ENCODE results near the gene PITPNM3. TPM values are rescaled to one million over a fixed set of nuclear protein-coding genes. Genes with fewer than 3 reads are reported as not detected.

PITPNM3 gene
- total RNA-seq, 2 experiments from 2014 or later: 0.53 to 0.63 TPM

DNA sequence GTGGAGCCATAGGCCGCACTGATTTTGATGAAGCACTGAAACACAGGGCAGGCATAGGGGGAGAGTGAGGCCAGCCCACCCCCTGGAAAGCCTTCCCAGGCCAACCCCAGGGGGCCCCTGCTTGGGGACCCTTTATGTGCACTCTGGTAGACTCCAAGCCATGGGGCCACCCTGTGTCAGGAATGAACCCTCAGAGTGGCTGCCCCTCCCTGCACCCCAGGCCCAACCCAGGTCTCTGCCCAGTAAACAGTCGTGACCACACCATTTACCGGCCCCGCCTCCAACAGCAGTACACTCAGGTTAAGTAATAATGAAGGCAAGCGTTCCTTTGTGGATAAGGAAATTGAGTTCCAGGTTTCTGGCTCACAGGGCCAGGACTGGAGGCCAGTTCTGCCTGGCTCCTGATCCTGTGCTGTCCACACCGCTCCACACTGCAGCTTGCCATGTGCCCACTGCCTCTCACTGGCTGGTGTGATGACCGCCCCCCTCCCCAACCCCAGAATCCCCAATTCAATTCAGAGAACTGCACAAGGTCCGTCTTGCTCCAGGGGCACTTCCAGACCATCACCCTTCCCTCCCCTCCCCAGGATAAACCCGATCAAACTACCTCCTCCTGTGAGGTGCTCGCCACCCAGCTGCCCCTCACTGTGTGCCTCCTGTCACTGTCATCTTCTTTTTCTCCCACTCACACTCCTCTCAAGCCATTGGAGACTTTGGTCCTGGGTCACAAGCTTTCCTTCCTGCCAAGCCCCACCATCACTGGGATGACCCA lies 98.5 kb downstream of the PITPNM3 start:
- no peak overlapping the region for H3K27ac Mint-ChIP-seq
- CTCF ChIA-PET: no interaction called here
- H3K9me3 Mint-ChIP-seq: no peaks in the 10 kb centered on the region
- no peak for DNase-seq
- peaks cover 20% of the 10 kb centered on the region for H3K27me3 Mint-ChIP-seq
- POLR2A ChIA-PET: no interaction called here
- H3K36me3 Mint-ChIP-seq (ENCODE audit: low read depth): no peaks in the 10 kb centered on the region
- H3K4me1 Mint-ChIP-seq: peaks cover 31% of the 10 kb centered on the region
- no peak overlapping the region for H3K4me3 Mint-ChIP-seq

DNA sequence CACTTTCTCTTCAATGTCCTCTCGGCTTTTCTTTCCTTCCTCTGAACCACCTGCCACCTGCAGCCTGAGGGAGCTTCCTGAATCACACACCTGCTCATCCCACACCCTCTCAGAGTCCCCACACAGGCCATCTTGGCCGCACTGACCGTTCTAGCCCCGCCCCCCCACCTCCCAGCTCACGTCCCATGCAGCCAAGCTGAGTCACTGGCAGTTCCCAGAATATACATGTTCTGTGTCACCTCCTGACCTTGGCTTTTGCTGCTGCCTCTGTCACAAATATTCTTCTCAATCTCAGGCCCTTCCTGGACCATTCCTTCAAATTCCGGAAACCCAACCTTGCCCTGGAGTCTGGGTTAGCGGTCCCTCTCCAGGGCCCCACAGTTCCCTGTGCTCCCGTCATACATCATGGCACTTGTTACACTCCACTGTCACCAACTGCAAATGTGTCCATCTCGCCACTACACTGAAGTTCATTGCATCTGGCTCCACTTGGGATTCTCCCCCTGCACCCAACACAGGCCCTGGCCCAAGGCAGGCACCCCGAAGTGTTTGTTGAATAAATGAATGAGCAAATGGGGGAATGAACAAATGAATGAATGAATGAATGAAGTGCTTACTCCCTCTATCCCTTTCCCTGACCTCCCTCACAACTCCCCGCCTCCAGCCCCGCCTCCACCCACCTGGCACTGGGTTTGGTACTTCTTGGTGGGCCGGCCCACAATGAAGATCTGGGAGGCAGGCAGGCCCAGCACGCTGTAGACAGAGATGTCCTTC lies 99.3 kb downstream of the PITPNM3 start:
- no peak for DNase-seq
- no peaks in the 10 kb centered on the region for H3K36me3 Mint-ChIP-seq (ENCODE audit: low read depth)
- H3K4me3 Mint-ChIP-seq: no peak overlapping the region
- peaks cover 20% of the 10 kb centered on the region for H3K27me3 Mint-ChIP-seq
- ChIA-PET CTCF (no interaction called here), POLR2A (no interaction called here)
- H3K4me1 Mint-ChIP-seq: peaks cover 27% of the 10 kb centered on the region
- H3K9me3 Mint-ChIP-seq: no peaks in the 10 kb centered on the region
- H3K27ac Mint-ChIP-seq: no peak overlapping the region

DNA sequence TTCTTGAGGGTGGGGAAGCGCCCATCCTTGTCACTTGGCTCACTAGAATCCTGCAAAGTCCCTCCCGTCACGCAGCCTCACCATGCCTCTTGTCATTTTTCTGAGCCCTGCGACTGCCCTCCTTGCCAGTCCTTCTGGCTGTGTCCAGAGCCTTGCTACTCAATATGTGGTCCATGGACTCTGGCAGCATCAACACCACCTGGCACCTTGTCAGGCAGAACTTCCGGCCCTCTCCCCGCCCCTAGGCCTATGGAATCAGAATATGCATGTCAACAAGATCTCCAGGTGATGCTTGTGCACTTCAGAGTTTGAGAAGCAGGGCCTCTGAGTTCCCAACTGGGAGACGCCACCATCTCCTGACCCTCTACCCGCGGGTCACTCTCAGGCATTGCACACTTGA lies 100.0 kb downstream of the PITPNM3 start:
- no peak for DNase-seq
- ChIA-PET POLR2A (no interaction called here), CTCF (no interaction called here)
- no peaks in the 10 kb centered on the region for H3K36me3 Mint-ChIP-seq (ENCODE audit: low read depth)
- peaks cover 20% of the 10 kb centered on the region for H3K27me3 Mint-ChIP-seq
- H3K4me1 Mint-ChIP-seq: peaks cover 19% of the 10 kb centered on the region
- H3K27ac Mint-ChIP-seq: no peak overlapping the region
- H3K4me3 Mint-ChIP-seq: no peak overlapping the region
- no peaks in the 10 kb centered on the region for H3K9me3 Mint-ChIP-seq

DNA sequence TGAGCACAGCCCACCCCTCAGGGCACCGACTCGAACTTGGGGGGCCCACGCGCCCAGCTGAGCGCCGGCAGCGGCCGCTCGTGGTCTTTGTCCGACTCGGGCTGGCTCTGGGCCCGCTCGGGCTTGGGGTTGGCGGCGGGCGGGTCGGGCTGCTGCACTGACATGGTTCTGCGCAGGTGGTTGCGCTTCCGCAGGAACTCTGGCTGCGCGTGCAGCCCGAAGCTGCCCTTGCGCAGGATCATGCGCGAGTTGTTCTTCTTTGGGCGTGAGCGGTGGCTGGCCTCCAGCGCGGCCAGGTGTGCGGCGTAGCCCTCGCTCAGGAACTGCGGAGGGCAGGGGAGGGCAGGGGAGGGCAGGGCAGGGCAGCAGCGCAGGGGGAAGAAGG lies 101.0 kb downstream of the PITPNM3 start:
- Mint-ChIP-seq H3K4me3 (no peak overlapping the region), H3K27me3 (peaks cover 20% of the 10 kb centered on the region), H3K4me1 (peaks cover 14% of the 10 kb centered on the region), H3K36me3 (ENCODE audit: low read depth) (no peaks in the 10 kb centered on the region), H3K27ac (no peak overlapping the region), H3K9me3 (no peaks in the 10 kb centered on the region)
- DNase-seq: peak; percentile 28
- POLR2A ChIA-PET: interaction anchor here (0.6 to 0.9 kb wide), 2 partner anchors 9 to 167 kb away, joined by 3 read pairs; no protein-coding TSS in a partner anchor
- CTCF ChIA-PET: no interaction called here

DNA sequence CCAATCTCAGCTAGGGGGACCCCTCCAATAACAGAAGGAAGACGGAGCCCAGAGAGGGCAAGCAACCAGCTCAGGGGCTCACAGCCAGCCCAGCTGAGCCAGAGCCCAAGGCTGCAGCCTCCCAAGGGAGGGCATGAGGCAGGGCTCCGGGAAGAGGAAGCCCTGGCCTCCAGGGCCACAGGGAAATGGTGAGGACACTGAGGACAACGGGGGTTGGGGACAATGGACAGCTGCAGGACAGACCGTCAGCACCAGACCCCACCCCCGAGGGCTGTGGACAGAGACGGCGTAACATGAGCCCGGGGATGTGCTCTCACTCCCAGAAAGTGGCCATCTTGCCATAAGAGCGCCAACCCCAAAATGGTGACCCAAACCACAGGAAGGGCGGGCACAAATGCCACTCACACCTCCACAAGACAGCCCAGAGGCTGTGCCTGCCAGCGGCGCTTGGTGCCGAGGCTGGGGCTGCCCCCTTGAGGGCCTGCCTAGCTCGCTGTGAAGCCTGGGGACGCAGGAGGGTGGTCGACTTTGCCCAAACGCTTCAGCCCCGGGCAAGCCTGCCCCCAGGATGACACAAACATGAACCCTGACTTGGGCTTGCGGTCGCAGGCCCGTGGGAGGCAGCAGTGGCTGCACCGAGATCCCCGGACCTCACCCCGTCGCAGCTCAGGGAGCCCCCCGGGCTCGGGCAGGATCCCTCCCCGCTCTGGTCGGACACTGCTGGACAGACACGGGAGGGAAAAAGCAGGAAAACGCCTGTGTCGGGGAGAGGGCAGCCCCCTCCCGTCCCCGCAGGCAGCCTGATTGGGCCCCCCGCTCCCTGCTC lies 101.6 kb downstream of the PITPNM3 start:
- POLR2A ChIA-PET: interaction anchor here (0.9 kb wide), 1 partner anchor 168 kb away, joined by 3 read pairs; no protein-coding TSS in a partner anchor
- H3K36me3 Mint-ChIP-seq (ENCODE audit: low read depth): peaks cover 4% of the 10 kb centered on the region
- CTCF ChIA-PET: no interaction called here
- no peak for DNase-seq
- H3K4me1 Mint-ChIP-seq: peaks cover 12% of the 10 kb centered on the region
- peaks cover 20% of the 10 kb centered on the region for H3K27me3 Mint-ChIP-seq
- no peaks in the 10 kb centered on the region for H3K9me3 Mint-ChIP-seq
- H3K27ac Mint-ChIP-seq: no peak overlapping the region
- no peak overlapping the region for H3K4me3 Mint-ChIP-seq

DNA sequence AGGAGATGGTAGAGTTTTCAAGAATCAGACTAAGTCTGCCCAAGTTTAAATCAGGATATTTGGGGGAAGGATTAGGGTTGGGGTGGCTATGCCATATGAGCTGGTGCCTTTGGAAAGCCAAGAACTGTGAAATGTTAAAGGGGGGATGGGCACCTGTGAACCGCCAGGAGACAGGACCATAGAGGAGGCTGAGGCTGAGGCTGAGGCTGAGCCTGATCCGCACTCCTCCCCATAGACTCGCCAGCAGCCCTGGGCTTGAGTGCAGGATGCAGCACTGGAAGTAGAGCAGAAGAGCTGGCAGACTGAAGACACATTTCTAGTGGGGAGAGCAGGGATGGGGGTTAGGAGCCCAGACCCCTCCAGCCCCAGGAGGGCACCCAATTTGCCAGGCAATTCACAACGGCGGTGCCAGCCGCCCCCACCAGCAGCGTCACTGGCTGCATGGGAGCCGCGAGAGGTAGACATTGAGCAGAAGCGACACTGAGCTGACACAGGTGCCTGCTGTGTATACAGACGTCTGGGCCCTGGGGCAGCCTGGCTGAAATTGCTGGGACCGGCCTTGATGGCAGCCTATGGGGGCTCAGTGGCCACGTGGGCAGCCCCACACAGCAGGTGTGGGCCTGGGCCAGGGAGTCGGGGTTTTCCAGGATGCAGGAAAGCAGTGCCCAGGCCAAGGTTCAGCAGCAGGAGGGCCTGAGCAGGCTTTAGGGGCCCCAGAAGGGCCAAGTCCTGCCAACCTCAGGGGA lies 102.9 kb downstream of the PITPNM3 start:
- Mint-ChIP-seq H3K4me1 (peaks cover 12% of the 10 kb centered on the region), H3K27ac (no peak overlapping the region), H3K4me3 (no peak overlapping the region), H3K36me3 (ENCODE audit: low read depth) (peaks cover 6% of the 10 kb centered on the region), H3K9me3 (no peaks in the 10 kb centered on the region), H3K27me3 (peaks cover 20% of the 10 kb centered on the region)
- ChIA-PET CTCF (no interaction called here), POLR2A (interaction anchor here (1.0 kb wide), 1 partner anchor 10 kb away, joined by 6 read pairs; no protein-coding TSS in a partner anchor)
- no peak for DNase-seq

DNA sequence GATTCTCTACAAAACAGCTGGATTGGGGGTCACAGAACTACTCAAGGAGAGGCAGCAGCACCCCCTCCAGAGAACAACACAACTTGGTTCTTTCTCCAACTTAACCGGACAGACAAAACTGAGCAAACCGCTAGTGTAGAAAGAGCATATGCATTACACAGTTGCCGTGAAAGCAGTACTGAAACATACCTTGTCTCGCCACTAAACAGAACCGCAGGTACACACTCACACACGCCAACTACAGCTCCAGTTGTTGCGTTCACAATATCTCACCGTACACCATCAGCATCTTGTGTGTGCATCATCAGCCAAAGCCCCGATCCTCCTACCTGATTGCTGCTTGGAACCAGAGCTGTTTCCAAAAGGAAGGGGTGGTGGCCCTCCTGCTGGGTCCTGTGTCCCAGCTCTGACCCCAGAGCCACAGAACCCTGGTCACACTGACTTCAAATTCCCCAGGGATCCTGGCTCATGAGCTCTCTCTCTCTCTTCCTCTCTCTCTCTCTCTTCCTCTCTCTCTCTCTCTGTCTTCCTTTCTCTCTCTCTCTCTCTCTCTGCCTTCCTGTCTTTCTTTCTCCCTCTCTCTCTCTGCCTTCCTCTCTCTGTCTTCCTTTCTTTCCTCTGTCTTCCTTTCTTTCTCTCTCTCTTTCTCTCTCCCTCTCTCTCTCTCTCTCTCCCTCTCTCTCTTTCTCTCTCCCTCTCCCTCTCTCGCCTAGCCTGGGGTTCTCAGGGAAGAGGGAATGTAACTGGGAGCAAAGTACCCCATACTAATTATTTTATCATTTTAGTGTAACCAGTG lies 103.7 kb downstream of the PITPNM3 start:
- Mint-ChIP-seq H3K27me3 (peaks cover 20% of the 10 kb centered on the region), H3K36me3 (ENCODE audit: low read depth) (peaks cover 8% of the 10 kb centered on the region), H3K4me3 (no peak overlapping the region), H3K27ac (no peak overlapping the region), H3K9me3 (no peaks in the 10 kb centered on the region), H3K4me1 (peaks cover 12% of the 10 kb centered on the region)
- CTCF ChIA-PET: interaction anchor here (1.0 kb wide), 1 partner anchor 17 kb away, joined by 3 read pairs; no protein-coding TSS in a partner anchor
- no peak for DNase-seq
- POLR2A ChIA-PET: interaction anchor here (1.0 to 1.2 kb wide), 2 partner anchors 9 to 10 kb away, joined by 3 to 6 read pairs; partner anchors contain the start of gene PIMREG

DNA sequence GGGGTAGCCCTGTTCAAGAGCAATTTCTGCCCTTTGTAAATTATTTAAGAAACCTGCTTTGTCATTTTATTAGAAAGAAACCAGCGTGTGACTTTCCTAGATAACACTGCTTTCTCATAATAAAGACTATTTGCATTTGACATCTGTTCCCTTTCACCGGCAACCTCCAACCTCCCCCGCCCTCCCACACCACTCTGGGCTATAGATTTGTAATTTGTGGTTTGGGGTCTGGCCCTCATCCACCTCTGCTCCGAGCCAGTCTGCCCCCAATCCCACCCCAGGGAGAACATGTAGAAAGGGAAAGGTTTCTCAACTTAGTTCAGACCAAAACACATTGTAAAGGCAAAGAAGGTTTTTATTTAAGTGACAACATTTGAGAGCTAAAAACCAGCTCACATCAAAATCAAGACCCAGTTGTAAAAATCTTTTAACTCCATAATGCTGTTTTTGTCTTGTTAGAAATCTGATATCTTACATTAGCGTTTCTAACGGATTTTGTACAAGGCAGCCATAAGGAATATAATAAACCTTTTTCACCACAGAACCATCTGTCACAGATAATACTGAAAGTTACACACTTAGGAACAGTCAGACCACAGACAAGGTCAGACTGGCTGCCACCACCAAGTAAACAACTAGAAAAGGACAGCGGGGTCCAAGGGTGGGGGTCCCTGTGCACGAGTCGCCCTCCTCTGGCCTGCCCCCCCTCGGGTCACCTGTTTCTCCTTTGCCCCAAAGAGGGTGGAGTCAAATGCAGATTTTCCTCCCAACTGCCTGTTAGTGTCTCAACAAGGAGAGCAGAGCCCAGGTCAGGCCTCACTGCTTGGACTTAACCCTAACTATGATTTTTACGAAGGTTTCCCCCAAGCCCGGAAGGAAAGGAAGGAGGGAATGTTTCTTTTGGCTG lies 105.2 kb downstream of the PITPNM3 start:
- Mint-ChIP-seq H3K36me3 (ENCODE audit: low read depth) (peaks cover 8% of the 10 kb centered on the region), H3K4me3 (no peak overlapping the region), H3K9me3 (no peaks in the 10 kb centered on the region), H3K27me3 (peaks cover 14% of the 10 kb centered on the region), H3K27ac (no peak overlapping the region), H3K4me1 (peaks cover 3% of the 10 kb centered on the region)
- ChIA-PET POLR2A (no interaction called here), CTCF (interaction anchor here (1.0 kb wide), 1 partner anchor 22 kb away, joined by 3 read pairs; no protein-coding TSS in a partner anchor)
- DNase-seq: no peak

DNA sequence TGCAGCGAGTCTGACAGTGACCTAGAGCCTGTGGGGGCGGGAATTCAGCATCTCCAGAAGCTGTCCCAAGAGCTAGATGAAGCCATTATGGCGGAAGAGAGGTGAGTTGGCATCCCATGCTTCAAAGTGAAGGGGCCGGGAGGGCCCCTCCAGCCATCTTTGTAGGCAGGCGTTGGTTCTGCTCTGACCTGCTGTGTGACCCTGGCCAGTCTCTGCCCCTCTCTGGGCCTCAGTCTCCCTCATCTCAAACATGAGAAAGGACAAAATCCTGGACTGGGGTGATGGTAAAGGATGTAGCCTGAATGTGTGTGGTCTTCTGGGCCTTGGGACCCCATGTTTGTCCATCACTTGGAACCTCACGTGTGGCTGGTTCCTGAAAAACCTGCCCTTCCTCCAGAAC lies 107.0 kb downstream of the PITPNM3 start:
- Mint-ChIP-seq H3K36me3 (ENCODE audit: low read depth) (peaks cover 9% of the 10 kb centered on the region), H3K9me3 (no peaks in the 10 kb centered on the region), H3K27me3 (peaks cover 9% of the 10 kb centered on the region), H3K4me3 (no peak overlapping the region), H3K4me1 (peaks cover 10% of the 10 kb centered on the region), H3K27ac (no peak overlapping the region)
- CTCF ChIA-PET: interaction anchor here (1.4 kb wide), 1 partner anchor 13 kb away, joined by 5 read pairs; no protein-coding TSS in a partner anchor
- no peak for DNase-seq
- POLR2A ChIA-PET: no interaction called here

DNA sequence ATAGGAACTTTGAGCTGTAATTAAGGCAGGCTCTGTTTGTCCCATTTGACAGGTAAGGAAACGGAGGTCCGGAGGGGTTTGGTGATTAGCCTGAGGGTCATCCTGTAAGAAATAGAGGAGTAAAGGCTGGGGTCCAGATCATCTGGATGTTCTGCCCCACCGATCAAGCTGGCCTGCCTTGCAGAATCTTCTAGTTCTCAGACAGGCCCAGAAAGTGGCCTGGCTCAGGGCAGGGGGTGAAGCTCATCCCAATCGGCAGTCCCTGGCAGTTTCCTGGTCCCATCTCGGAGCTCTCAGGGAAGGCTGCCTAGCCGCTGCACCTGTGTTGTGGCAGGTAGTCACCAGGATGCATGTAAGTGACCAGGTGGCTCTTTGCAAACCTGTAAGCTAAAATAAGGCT lies 107.9 kb downstream of the PITPNM3 start:
- no peak overlapping the region for H3K4me3 Mint-ChIP-seq
- H3K27ac Mint-ChIP-seq: no peak overlapping the region
- ChIA-PET CTCF (interaction anchor here (0.6 to 1.0 kb wide), 4 partner anchors 17 to 858 kb away, joined by 3 to 4 read pairs (median 3); no protein-coding TSS in a partner anchor), POLR2A (no interaction called here)
- peaks cover 3% of the 10 kb centered on the region for H3K27me3 Mint-ChIP-seq
- no peak for DNase-seq
- no peaks in the 10 kb centered on the region for H3K9me3 Mint-ChIP-seq
- H3K4me1 Mint-ChIP-seq: peaks cover 13% of the 10 kb centered on the region
- H3K36me3 Mint-ChIP-seq (ENCODE audit: low read depth): peaks cover 10% of the 10 kb centered on the region

DNA sequence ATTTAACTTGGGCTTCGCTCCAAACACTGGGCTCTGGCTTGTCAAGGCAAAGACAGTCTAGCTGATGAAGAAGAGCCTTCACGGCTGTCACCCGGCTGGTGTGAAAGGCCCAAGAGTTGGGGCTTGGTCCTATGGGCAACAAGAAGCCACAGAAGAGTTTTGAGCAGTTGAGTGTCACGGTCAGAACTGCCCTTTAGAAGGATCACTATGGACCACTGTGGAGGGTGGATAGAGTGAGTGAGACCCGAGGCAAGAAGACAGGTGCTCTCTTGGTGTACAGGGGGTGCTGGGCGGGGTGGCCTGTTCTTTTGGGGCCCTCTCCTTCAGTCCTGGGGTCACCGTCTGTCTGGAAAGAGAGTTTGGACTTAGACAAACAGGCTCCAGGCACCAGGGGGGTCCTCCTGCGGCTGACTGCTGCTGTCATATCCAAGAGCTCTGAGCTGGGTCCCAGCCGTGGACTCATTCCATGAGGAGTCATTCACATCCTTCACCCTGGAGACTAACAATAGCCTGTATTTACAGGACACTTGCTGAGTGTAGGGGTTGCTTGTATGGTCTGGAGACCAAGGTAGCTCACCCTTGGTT lies 109.7 kb downstream of the PITPNM3 start:
- no peak overlapping the region for H3K27ac Mint-ChIP-seq
- peaks cover 10% of the 10 kb centered on the region for H3K36me3 Mint-ChIP-seq (ENCODE audit: low read depth)
- H3K4me1 Mint-ChIP-seq: peaks cover 17% of the 10 kb centered on the region
- H3K9me3 Mint-ChIP-seq: no peaks in the 10 kb centered on the region
- POLR2A ChIA-PET: interaction anchor here (0.9 kb wide), 1 partner anchor 9 kb away, joined by 3 read pairs; no protein-coding TSS in a partner anchor
- CTCF ChIA-PET: interaction anchor here (3.2 kb wide), 1 partner anchor 11 kb away, joined by 15 read pairs; the partner anchor contains the start of gene AIPL1
- DNase-seq: no peak
- no peak overlapping the region for H3K4me3 Mint-ChIP-seq
- peaks cover 6% of the 10 kb centered on the region for H3K27me3 Mint-ChIP-seq
